GM21367 (cell line): ENCODE results near the gene GTPBP2.
"Not testable (repeated sequence)": the region's sequence is repeated elsewhere in the genome, so short reads cannot be mapped to it uniquely, and the experiment has no call there.

Experiments
- ATAC-seq: cut with Tn5 transposase; IDR thresholded peaks from one replicate; pipeline ENCODE4 v1.9.1; 2021; ENCODE audit not compliant: unreplicated experiment

GTPBP2 gene

GRCh38 chr6:43624786-43625288 is 4.2 kb downstream of the GTPBP2 start:
- ATAC-seq = no peak

GRCh38 chr6:43623880-43624785 is 4.9 kb downstream of the GTPBP2 start:
- no peak for ATAC-seq

- no peak for ATAC-seq
Measured at GRCh38 chr6:43622541-43622940, 6.5 kb downstream of the GTPBP2 start.

GRCh38 chr6:43621836-43622180 is 7.3 kb downstream of the GTPBP2 start:
- ATAC-seq = no peak

GRCh38 chr6:43621078-43621835 is 7.8 kb downstream of the GTPBP2 start:
- no peak for ATAC-seq

- no peak for ATAC-seq
Measured at GRCh38 chr6:43616725-43617472, 12.2 kb downstream of the GTPBP2 start.

GRCh38 chr6:43614396-43614730 is 14.7 kb downstream of the GTPBP2 start:
- ATAC-seq = no peak

GRCh38 chr6:43613721-43614395 is 15.2 kb downstream of the GTPBP2 start:
- ATAC-seq = no peak

- no peak for ATAC-seq
Measured at GRCh38 chr6:43610431-43610830, 18.6 kb downstream of the GTPBP2 start.

- ATAC-seq = no peak
Measured at GRCh38 chr6:43609402-43609801, 19.7 kb downstream of the GTPBP2 start.

- ATAC-seq = no peak
Measured at GRCh38 chr6:43608807-43609206, 20.3 kb downstream of the GTPBP2 start.

- ATAC-seq = no peak
Measured at GRCh38 chr6:43608310-43608763, 20.7 kb downstream of the GTPBP2 start.

- no peak for ATAC-seq
Measured at GRCh38 chr6:43606019-43606418, 23.0 kb downstream of the GTPBP2 start.

GRCh38 chr6:43604174-43604573 is 24.9 kb downstream of the GTPBP2 start:
- no peak for ATAC-seq

GRCh38 chr6:43600595-43600994 is 28.5 kb downstream of the GTPBP2 start:
- ATAC-seq = no peak

GRCh38 chr6:43593938-43594337 is 35.1 kb downstream of the GTPBP2 start:
- no peak for ATAC-seq

- ATAC-seq = not testable (repeated sequence)
Measured at GRCh38 chr6:43589564-43589963, 39.5 kb downstream of the GTPBP2 start.

GRCh38 chr6:43588194-43588593 is 40.9 kb downstream of the GTPBP2 start:
- no peak for ATAC-seq

- ATAC-seq = no peak
Measured at GRCh38 chr6:43584892-43585570, 44.0 kb downstream of the GTPBP2 start.

- no peak for ATAC-seq
Measured at GRCh38 chr6:43582911-43583310, 46.2 kb downstream of the GTPBP2 start.
